Lung (tissue), 12 donors: ENCODE results near the gene HOXB8. TPM values are rescaled to one million over a fixed set of nuclear protein-coding genes. Genes with fewer than 3 reads are reported as not detected.

Source experiments
- ATAC-seq: fragments of 200-7000 bp; cut with Tn5 transposase; one replicate; pipeline ENCODE4 v1.9.1; 2020; ENCODE audit warnings: moderate number of reproducible peaks; ENCODE audit not compliant: insufficient read depth, low FRiP score
- DNase-seq, 3 donors: peaks; one replicate each; pipeline ENCODE4 v3.0.0-alpha.2; 2013 to 2017
- H3K27ac ChIP-seq, 2 donors: one replicate each; pipeline ENCODE4 v1.5.1; 2013; ENCODE audit warnings: mild to moderate bottlenecking in 2 of 2, moderate library complexity in 2 of 2, control low read depth in 1 of 2, inconsistent platforms in 1 of 2, low read depth in 1 of 2, low read length in 1 of 2
- H3K27me3 ChIP-seq, 3 donors: one replicate each; pipeline ENCODE4 v1.5.1; 2013; ENCODE audit warnings: low read length in 2 of 3; ENCODE audit not compliant: control insufficient read depth in 3 of 3, insufficient read depth in 3 of 3
- H3K36me3 ChIP-seq, 4 donors: one replicate each; pipeline ENCODE4 v1.5.1; 2013; ENCODE audit warnings: low read length in 4 of 4, mild to moderate bottlenecking in 1 of 4, moderate library complexity in 1 of 4; ENCODE audit not compliant: control insufficient read depth in 4 of 4, insufficient read depth in 4 of 4
- H3K4me1 ChIP-seq, 5 donors: one replicate each; pipeline ENCODE4 v1.5.1; 2013; ENCODE audit warnings: low read length in 5 of 5, mild to moderate bottlenecking in 2 of 5, moderate library complexity in 1 of 5; ENCODE audit not compliant: control insufficient read depth in 5 of 5, insufficient read depth in 5 of 5
- H3K4me3 ChIP-seq: one replicate; pipeline ENCODE4 v1.5.1; 2013; ENCODE audit warnings: mild to moderate bottlenecking, control low read depth, moderate library complexity
- H3K9ac ChIP-seq, 2 donors: one replicate each; pipeline ENCODE4 v1.5.1; 2013; ENCODE audit warnings: low read length in 2 of 2, control low read depth in 1 of 2; ENCODE audit not compliant: insufficient read depth in 1 of 2
- H3K9me3 ChIP-seq, 4 donors: one replicate each; pipeline ENCODE4 v1.5.1; 2013; ENCODE audit warnings: low read length in 3 of 4, mild to moderate bottlenecking in 1 of 4, moderate library complexity in 1 of 4; ENCODE audit not compliant: control insufficient read depth in 4 of 4, insufficient read depth in 3 of 4
- CTCF ChIP-seq: IDR thresholded peaks from 2 replicates; pipeline ENCODE4 v1.5.1; 2012; ENCODE audit warnings: mild to moderate bottlenecking; ENCODE audit errors: control extremely low read depth, extremely low read depth
- WGBS, 2 donors: extraction: QIAGEN DNeasy Blood & Tissue Kit; methylation state at CpG; one replicate each; pipeline ENCODE4 v1.1.7; 2013; 5-methylcytosine and 5-hydroxymethylcytosine counted together
- polyA plus RNA-seq, 2 donors: library from polyadenylated mRNA; stranded (reverse); fragments of 200-250 nt; gene quantifications; one replicate each; pipeline ENCODE4 v1.2.1, GENCODE V29; 2013
- total RNA-seq, 2 donors: library from RNA; depleted of rRNA in 1 of 2; stranded (reverse); fragments of >200 nt in 1 of 2; gene quantifications; one replicate each; pipeline ENCODE4 v1.2.1, GENCODE V29; 2014 to 2021
- donor health status: control.
- donor health status: control.
- donor health status: Bipolar disorder and iron deficiency.
- donor health status: healthy.
- donor health status: DM: yes; HTN: yes; CAD: no.

HOXB8 gene
- total and polyA plus RNA-seq, 4 donors = 0.08 to 0.31 (median 0.10) TPM; not detected in 1

GRCh38 chr17:48642059-48642842 is 27.2 kb upstream of the HOXB8 start:
- DNase-seq = no peak
- Histone ChIP-seq H3K4me1 (no peaks in the 10 kb centered on the region), H3K4me3 (no peak overlapping the region), H3K27ac (no peak overlapping the region), H3K9ac (no peak overlapping the region), H3K36me3 (no peaks in the 10 kb centered on the region), H3K27me3 (peaks cover 24 to 98% (median 95%) of the 10 kb centered on the region in 3 donors), H3K9me3 (peaks cover 0 to 3% (median 0%) of the 10 kb centered on the region in 4 donors)
- WGBS, 2 donors = 9% methylated on average over 58 of the region's 58 CpGs
- ATAC-seq = no peak
- TF ChIP-seq CTCF = no peak

- DNase-seq = no peak
- no peak overlapping the region for H3K9ac ChIP-seq
- WGBS, 2 donors = 10 to 14% methylated on average over 29 of the region's 29 CpGs
Measured at GRCh38 chr17:48641541-48642058, 26.5 kb upstream of the HOXB8 start.

GRCh38 chr17:48640858-48641180 is 25.7 kb upstream of the HOXB8 start:
- Histone ChIP-seq H3K36me3 (no peaks in the 10 kb centered on the region), H3K4me3 (no peak overlapping the region), H3K9me3 (peaks cover 0 to 3% (median 0%) of the 10 kb centered on the region in 4 donors), H3K4me1 (no peaks in the 10 kb centered on the region), H3K27me3 (peaks cover 24 to 98% (median 96%) of the 10 kb centered on the region in 3 donors), H3K27ac (no peak overlapping the region), H3K9ac (no peak overlapping the region)
- WGBS, 2 donors = 56 to 57% methylated on average over 1 of the region's 1 CpG
- ATAC-seq (no peak), DNase-seq (no peak)
- TF ChIP-seq CTCF = no peak

More at GRCh38 chr17:48641541-48642058, 26.5 kb upstream of the HOXB8 start:
- H3K27ac ChIP-seq = no peak overlapping the region
- H3K4me1 ChIP-seq = no peaks in the 10 kb centered on the region
- TF ChIP-seq CTCF = no peak
- no peak overlapping the region for H3K4me3 ChIP-seq
- H3K9me3 ChIP-seq = peaks cover 0 to 3% (median 0%) of the 10 kb centered on the region in 4 donors
- no peaks in the 10 kb centered on the region for H3K36me3 ChIP-seq
- ATAC-seq = no peak
- H3K27me3 ChIP-seq = peaks cover 24 to 100% (median 98%) of the 10 kb centered on the region in 3 donors
